Measurements from ENCODE around the gene POMT1. TPM values are rescaled to one million over a fixed set of nuclear protein-coding genes. Genes with fewer than 3 reads are reported as not detected.
"Not testable (repeated sequence)": the region's sequence is repeated elsewhere in the genome, so short reads cannot be mapped to it uniquely, and the experiment has no call there.

Gene POMT1
- total RNA-seq, 1 donor from 2014 or later: 44.7 TPM

- DNase-seq (ENCODE audit: low read depth): no peak
Observed at GRCh38 chr9:131499254-131499767, 3.4 kb upstream of the POMT1 start.

- DNase-seq (ENCODE audit: low read depth): peak; percentile 8
Observed at GRCh38 chr9:131500377-131500776, 2.3 kb upstream of the POMT1 start.

GRCh38 chr9:131500939-131501541 is 1.7 kb upstream of the POMT1 start:
- DNase-seq (ENCODE audit: low read depth): peak; percentile 94

GRCh38 chr9:131503626-131504465 is 1.1 kb downstream of the POMT1 start:
- DNase-seq (ENCODE audit: low read depth): peak; percentile 43

- DNase-seq (ENCODE audit: low read depth): no peak
Observed at GRCh38 chr9:131505012-131505411, 2.3 kb downstream of the POMT1 start.

GRCh38 chr9:131511416-131511815 is 8.7 kb downstream of the POMT1 start:
- DNase-seq (ENCODE audit: low read depth): no peak

GRCh38 chr9:131511880-131512279 is 9.2 kb downstream of the POMT1 start:
- no peak for DNase-seq (ENCODE audit: low read depth)

GRCh38 chr9:131513177-131513576 is 10.5 kb downstream of the POMT1 start:
- DNase-seq (ENCODE audit: low read depth): no peak

- not testable (repeated sequence) for DNase-seq (ENCODE audit: low read depth)
Observed at GRCh38 chr9:131515559-131516031, 12.9 kb downstream of the POMT1 start.

GRCh38 chr9:131516100-131516499 is 13.4 kb downstream of the POMT1 start:
- no peak for DNase-seq (ENCODE audit: low read depth)

GRCh38 chr9:131516930-131517329 is 14.2 kb downstream of the POMT1 start:
- DNase-seq (ENCODE audit: low read depth): no peak

GRCh38 chr9:131517761-131518190 is 15.1 kb downstream of the POMT1 start:
- no peak for DNase-seq (ENCODE audit: low read depth)

GRCh38 chr9:131518553-131518952 is 15.8 kb downstream of the POMT1 start:
- DNase-seq (ENCODE audit: low read depth): no peak

GRCh38 chr9:131520503-131520902 is 17.8 kb downstream of the POMT1 start:
- DNase-seq (ENCODE audit: low read depth): no peak

- DNase-seq (ENCODE audit: low read depth): no peak
Observed at GRCh38 chr9:131521203-131521602, 18.5 kb downstream of the POMT1 start.

- no peak for DNase-seq (ENCODE audit: low read depth)
Observed at GRCh38 chr9:131521822-131522221, 19.1 kb downstream of the POMT1 start.

- no peak for DNase-seq (ENCODE audit: low read depth)
Observed at GRCh38 chr9:131522257-131523085, 19.8 kb downstream of the POMT1 start.

- DNase-seq (ENCODE audit: low read depth): no peak
Observed at GRCh38 chr9:131523086-131523388, 20.3 kb downstream of the POMT1 start.

- DNase-seq (ENCODE audit: low read depth): no peak
Observed at GRCh38 chr9:131523451-131524435, 21.0 kb downstream of the POMT1 start.

GRCh38 chr9:131524665-131525315 is 22.1 kb downstream of the POMT1 start:
- DNase-seq (ENCODE audit: low read depth): no peak

All from renal cortical epithelial cell (primary cell).